Dermis microvascular lymphatic vessel endothelial cell (primary cell): ENCODE measurements around the gene HOXA5. TPM values are rescaled to one million over a fixed set of nuclear protein-coding genes. Genes with fewer than 3 reads are reported as not detected.

Experiments
- DNase-seq, 2 donors: peaks; one replicate each; pipeline versions ENCODE4 v3.0.0 to v3.0.0-alpha.2; 2010; ENCODE audit warnings: low read depth in 2 of 2
- total RNA-seq: library from RNA; depleted of rRNA; stranded (reverse); fragments of >200 nt; gene quantifications from 2 replicates; pipeline ENCODE4 v1.2.1, GENCODE V29; 2014

HOXA5 gene
- total RNA-seq, 1 donor from 2014 or later: 4.1 TPM

DNA sequence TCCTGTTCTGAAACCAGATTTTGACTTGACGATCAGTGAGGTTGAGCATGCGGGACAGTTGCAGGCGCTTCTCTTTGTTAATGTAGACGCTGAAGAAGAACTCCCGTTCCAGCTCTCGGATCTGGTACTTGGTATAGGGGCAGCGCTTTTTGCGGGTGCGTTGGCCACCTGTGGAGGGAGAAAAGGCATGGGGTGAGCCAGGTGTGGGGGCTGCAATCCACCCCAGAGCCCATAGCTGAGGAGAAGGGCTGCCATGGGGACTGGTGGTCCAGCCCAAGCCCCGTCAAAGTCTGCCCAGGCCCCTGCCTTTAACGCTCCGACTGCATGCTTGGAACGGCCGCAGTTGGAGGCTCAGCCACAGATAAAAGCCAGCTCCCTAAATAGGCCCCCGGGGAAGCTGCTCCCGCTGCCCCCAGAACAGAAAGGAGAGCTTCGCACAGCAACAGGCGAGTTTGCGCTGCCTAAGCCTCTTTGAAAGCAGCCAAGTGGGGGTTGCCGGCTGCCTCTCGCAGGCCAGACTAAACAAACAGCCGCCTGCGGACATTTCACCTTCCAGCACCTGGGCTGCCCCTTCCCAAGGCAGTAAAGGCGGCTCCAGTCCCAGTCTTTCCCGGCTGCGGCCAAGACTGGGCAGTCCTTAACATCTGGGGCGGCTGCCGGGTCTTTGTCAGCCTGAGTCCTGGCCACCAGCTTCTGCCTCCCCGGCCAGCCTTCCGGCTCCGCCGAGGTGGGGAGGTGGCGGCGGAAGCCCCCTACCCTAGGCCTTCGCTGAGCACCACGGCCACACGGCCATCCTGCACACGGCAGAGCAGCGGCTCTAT lies 39.6 kb upstream of the HOXA5 start:
- DNase-seq: peak in 1 of 2 donors; percentile 25

DNA sequence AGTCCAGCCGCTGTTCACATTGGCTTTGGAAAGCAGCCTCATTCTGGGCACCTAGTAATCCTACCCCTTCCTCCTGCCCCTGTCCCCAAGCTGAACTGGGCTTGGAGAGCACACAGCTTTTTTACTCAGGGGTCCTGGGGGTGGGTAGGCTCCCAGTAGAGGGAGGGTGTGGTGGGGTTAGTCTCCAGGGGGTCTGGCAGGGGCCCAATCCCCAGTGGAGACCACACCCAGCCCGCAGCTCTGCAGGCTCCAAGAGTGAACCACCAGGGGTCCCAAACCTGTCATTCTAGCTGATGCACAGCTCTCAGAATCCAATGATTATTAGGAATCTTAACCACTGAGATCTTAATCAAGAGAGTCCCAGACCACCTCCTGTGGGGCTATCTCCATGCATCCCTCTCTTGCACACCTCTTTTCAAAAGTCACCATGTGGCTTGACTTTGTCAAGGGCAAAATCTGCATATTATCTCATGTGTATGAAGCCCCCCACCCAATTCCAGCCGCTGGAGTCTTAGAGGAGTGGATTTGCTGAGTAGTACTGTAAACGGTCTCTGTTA lies 38.9 kb upstream of the HOXA5 start:
- no peak for DNase-seq

DNA sequence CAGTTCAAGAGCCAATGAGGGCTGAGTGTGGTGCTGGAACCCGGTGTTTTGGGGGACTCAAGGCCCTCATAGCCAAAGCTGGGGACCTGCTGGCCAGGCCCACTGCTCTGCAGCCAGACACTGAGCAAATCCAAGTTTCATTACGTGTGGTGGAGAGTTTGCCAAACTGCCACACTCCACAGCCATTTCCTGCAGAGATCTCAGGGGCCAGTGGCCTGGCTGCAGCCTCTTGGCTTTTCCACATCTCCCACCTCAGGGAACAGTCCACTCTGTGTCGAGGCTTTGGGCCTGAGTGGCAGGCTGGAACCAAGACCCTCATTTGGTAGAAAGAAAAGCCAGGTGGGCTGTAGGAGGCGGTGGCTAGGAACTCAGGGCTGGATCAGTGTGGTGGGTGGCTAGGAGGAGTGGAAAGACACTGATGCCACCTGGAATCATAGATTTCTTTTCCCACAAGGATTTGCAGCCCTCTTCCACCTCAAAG lies 38.4 kb upstream of the HOXA5 start:
- DNase-seq: no peak

DNA sequence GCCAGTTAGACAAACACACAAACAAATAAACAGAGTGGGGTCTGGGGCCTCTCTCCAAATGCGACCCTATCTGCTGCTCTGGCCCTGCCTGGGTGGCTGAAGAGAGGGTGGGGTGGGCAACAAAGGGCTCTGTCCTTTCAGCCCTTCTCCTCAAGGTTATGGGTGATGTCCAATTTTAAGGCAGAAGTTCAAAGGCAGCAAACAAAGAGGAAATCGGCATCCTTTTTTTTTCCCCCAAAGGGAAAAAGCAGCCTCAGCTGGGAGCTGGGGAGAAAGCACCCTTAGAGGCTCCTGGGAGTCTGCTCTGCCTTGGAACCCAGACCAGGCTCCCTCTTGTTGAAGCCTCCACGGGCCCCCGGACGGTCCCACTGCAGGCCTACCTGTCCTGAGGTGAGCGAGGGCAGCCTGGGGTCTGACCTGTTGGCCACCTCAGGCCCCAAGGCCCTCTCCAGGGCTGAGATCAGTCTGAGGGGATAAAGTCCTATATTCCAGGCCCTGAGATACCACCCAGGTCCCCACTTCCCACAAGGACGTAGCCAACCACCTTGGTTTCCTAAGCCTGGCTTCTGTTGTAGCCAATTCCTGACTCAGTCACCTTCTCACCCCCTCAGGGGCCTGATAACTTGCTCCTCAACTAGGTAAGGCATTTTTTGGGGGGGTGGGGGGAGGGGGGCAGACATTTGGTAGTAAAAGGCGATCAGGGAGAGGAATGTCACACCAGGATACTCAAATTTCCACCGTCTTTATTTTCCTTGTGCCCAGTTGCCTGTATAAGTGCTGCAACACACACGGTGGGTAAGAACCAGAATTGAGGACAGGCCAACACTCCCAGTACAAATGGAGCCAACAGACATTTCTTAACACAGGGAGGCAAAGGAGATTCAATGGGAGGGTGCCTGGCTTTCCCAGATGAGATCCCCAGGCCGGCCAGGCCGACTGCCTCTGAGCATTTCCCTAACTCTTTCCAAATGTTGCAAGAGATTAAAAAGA lies 37.2 kb upstream of the HOXA5 start:
- no peak for DNase-seq

DNA sequence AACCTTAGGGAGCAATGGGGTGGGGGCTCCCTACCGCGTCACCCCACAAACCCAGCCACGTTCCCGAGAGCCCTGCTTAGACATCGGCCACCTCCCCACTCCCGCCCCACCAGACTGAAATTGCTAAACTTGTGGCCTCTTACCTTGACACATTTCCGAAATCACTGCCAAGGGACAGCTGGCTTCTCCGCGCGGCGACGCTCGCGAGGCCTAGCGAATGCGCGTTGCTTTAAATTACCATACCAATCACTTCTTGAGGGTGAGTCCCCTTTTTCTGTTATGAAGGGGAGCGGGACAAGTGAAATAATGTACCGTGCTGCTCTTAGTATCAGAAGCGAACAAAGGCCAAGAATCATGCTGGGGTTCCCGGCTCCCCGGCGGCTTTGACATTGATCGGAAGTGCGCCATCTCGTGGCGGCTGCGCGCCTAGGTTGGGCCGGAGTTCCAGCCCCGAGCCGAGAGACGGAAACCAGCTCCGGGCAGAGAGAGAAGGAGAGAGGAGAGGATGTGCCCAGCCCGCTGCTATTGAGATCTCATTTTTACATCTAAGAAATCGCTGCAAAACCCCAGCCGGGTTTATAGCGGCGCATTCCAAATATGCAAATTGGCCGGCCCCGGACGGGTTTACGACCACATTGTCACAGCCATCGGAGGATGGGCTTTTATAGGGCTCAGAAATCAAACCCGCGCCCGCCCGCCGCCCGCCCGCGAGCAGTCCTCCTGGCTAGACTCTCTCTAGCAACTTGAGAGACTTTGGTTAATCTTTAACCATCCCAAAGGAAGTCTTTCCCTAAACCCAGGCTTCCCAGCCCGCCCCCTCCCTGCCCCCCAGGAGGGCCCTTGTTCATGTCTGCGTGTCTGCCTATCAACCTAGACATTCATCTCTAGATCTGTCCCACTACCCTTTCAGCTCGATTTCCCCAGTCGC lies 36.3 kb upstream of the HOXA5 start:
- DNase-seq: peak; percentile 30 to 71

DNA sequence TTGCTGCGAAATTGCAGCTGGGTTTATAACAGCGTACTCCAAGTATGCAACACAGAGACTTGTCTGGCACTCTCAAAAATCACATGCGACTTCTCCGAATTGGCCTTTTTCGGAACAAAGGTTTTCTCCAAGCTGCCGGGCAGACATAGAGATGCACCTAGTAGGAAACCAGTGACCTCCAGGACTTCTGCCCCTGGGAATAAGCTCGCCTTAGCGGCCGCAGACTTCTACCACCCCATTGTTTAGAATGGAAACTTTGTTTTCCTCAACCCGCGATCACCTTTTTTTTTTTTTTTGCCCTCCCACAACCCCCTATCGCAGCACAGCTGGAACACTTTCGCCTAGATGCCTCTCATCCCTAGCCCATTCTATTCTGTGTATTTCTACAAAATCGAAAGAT lies 35.5 kb upstream of the HOXA5 start:
- no peak for DNase-seq

DNA sequence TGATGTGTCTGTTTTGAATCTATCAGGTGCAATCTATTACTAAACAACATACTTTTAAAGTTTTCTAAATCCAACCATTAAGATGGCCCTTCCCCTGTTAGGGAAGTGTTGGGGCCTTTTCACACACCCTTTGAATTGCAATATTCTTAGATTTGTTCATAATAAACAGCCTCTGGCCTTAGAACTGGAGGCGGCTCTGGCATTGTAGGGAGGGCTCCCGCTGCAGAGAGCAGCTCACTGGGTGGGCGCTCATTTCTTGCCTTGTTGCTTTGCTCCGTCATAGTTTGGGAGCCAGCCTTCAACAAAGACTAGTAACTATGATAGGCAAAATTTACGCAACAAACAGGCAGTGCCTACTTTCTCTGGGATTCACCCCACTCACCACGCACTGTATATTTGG lies 34.9 kb upstream of the HOXA5 start:
- DNase-seq: no peak

DNA sequence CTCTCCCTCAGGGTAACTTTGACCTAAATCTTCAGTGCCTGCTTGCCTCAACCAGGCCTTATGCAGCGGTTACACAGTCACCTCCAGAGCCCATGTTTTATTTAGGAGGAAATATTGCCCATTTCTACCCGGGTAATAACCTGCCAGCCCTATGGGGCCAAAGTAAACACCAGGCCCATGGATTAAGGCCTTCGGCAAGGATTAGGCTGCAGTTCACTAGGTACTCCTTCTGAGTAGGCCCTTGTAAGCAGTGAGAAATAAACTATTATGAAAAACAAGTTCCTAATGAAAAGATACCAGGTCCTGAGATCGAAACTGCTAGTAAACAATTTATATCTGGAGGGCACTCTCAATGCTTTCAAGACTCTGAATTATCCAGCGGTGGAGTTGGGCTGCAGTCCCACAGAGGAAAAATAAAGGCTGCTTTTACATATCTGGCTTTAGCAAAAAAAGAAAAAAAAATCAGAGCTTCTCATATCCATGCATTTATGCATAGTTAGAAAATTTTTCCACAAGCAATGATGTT lies 34.4 kb upstream of the HOXA5 start:
- DNase-seq: no peak

DNA sequence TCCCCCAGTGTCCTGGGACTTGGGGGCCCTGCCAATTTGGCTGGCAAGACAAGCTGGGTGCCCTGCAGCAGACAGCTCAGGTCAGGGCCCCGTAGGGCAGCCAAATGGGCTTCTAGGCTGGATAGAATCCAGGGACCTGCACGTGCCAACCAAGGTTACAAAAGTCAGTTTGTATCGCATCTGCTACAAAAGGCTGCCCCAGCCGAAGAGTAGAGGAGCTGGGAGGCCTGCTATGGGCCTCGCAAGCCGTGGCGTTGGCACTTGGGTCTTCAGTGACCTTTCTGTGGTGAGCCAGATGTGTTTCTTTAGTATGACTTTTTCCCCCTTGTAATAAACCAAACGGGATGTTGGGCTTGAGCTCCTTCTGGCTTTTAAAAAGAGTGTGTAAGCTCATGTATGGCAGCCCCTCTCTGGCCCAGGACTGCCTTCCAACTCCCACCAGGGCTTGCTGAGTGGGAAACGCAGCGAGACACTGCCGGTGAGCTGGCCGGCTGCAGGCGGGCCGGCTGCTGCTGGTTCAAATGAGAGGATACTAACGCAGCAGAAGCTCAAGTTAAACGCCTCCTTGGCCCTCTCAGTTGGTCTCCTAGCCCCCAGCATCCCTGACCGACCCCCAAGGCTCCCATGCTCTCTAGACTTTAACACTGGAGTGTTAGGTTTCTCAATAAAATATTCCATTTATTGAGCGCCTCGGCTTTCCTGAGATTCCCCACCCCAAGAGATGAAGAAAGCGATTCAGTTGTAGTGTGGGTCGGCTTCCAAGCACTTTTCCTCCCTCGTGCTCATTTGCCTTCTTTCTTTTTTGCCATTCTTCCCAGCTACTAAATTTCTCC lies 33.7 kb upstream of the HOXA5 start:
- DNase-seq: no peak

DNA sequence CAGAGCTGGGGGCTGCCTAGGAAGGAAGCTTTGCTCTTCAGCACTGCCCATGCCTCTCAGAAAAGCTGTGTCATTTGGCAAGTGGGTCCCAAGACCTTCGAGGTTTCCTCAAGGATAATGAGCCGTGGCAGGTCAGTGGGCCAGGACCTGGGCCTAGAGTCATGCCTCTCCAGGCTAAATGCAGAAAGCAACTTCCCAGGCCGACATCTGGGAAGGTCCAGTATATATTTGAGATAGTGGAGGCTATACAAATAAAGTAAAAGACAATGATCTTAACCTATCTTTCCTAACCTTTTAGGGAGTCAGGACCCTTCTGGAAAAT lies 33.0 kb upstream of the HOXA5 start:
- no peak for DNase-seq

DNA sequence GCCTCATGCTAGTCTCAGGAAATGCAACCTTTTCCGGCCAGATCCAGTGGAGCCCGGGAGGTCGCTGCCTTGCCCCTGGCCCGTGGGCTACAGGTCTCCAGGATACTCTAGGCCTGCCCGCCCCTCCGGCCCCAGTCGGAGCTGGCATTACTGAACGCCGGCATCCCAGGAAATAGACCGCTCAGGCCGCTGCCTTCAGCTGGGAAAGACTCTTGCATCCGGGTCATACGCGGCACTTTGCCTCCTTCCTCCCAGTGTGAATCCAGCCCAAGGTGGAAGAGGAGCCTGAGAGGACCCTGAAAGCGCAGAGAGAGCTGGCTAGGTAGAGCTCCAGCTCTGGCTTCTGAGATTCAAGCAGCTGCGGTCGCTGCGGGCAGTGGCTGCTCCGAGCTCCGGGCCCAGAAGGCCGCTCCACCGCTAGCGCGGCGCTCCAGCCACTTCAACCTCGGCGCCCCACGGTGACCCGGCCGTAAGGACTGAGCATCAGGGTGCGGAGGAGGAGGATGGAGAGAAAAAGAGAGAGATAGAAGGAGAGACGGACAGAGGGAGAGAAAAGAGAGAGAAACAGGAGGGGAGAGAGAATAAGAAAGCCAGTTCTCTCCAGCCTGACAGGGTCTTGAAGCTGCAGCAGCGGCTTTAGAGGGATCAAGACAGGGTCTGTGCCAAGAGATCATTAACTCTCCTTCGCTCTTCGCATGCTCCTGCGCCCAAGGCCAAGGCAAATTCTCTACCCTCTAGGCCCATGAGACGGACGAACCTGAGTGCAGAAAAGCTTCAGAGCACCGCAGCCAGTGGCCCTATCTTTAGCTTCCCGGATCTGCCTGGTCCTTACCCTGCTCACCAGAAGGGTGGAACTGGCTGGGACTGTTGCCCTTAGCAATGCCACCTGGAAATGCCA lies 32.4 kb upstream of the HOXA5 start:
- no peak for DNase-seq

DNA sequence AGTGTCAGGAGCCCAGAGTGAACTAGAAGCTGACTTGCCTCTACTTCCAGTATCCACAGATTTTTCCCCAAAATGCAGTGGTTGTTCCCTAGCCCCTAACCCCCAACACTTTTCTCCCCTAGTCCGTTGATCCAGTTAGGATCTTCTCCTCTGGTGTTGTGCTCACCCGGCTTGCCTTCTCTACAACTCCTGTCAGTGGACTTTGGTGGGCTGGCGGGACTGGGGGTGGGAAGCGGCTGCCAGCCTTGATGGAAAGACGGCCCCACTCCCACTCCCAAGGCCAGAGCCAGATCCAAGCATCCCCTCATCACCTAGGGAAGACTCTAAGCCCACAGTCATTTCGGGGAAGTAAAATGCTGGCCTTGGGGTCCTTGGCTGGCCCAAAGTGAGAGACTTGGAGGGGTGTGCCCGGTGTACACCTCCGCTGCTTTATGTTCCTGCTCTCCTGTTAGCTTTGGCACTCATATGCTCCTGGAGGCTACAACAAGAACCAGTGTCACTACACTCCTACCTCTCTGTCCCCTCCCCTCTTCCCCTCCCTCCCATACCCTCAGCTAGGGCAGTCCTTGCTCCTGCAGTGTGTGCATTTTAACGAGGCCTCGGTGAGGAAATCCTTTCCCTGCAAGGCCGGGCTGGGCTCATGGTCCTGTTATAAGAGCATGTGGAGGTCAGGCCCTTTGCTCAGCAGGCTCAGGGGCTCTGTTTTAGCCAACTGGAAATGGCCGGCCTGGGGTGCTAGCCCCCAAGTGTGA lies 31.6 kb upstream of the HOXA5 start:
- DNase-seq: no peak

DNA sequence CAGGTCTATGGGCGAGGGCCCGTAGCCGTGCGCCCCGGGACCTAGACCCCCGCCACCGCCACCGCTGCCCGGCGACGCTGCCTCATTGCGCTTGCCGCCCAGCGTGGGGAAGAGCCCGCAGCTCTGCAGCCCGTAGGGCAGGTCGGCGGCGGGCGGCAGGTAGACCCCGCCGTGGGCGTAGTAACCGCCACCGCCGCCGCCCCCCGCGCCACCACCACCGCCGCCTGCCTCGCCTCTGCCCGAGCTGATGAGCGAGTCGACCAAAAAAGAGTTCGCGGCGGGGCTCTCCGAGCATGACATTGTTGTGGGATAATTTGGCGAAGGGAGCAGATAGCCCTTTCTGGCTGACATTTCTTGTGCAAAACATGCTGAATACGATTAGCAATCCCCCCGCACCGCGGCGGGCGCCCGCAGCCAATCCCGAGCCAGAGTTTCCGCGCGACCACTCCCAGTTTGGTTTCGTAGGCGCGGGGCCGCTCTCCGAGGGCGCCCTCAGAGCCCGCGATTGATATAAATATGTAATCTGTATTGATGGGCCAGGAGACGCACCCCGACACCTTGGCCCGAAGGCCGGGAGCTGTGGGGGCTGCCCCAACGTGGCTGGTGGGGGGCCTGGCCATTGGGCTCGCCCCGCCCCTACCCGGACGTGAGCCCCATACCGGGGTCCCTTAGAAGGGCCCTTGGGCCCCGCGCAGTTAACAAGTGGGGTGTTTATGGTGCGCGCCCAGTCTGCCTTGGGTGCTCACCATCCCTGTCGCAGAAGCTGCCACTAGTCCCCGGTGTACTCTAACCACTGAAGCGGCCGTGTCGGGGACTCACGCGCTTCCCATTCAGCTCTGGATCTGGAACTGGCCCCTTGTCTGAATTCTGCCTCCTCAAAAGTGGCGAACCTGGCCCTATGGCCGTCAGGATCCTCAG lies 30.7 kb upstream of the HOXA5 start, which contains the start of gene HOXA10:
TSS of gene HOXA10 (minus strand) at position 365 of the 918 bp plus-strand sequence. CDS start at position 351, 14 bp downstream.
- peak in 1 of 2 donors; percentile 54 for DNase-seq

DNA sequence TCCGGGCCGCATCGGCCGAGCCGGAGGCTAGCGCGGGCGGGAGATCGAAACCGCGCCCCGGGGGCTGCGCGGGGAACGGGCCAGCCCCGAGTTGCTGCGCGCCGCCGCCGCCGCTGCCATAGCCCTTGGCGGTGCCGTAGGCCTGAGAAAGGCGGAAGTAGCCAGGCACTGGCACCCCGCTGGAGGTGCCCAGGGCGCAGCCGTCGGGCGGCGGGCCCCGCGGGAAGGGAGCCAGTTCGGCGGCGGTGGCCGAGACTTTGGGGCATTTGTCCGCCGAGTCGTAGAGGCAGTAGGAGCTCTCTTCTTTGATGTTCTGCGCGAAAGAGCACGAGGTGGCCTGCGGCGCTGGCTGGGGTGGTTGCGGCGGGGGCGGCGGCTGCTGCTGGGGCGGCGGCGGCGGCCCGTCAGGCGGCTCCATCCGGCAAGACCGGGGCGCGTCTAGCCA lies 30.1 kb upstream of the HOXA5 start:
- DNase-seq: no peak

DNA sequence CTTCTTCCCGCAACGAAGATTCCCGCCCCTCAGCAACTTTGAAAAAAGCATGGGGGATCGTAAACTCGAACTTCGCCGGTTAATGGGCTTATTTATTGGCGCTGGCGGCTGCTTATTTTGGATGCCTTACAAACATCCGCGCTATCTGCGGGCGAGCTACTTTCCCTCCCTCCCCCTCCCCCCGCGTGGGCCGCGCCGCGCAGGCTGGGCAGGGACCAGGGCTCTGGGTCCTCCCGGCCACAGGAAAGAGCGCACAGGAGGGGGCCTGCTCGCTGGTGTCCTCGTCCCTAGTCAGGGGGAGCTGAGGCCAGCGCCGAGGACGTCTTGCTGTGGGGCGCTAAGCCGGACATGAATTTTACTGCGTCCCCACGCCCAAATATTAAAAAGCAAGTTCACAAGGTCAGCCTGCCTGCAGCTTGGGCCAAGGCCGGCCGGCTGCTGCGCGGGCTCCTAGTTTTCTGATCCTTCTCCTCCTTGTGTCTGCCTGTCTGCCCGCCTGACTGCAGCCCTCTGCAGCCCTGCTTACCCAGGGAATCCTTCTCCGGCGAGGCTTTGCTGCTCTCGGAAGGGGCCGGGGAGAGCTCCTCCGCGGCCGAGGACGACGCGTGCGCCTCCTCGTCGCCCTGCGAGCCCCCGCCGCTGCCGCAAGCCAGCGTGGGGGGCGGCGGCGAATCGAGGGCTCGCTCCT lies 29.5 kb upstream of the HOXA5 start:
- DNase-seq: peak in 1 of 2 donors; percentile 50

DNA sequence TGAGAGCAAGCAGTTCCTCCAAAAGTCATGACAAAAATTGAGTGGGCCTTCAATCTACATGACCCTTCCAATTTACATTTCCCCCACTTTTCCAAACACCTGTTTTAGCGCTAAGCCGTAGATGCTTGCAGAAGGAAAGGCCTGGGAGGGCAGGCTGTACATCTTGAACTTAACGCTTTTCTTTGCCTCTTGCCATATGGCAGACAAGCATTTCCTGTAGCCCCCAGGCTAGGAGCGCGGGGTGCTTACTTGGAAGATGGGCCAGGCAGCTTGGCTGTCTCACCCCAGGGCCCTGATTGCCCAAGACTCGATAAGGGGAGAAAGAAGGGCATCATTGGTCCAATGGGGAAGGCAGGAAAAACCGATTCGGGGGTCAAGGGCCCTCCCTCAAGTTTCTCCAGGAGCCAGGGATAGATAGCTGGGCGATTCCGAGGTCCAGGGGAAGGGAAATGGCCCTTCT lies 28.9 kb upstream of the HOXA5 start:
- DNase-seq: no peak
